HG02678 (cell line): ENCODE data around the gene SPINK1.
A peak's percentile ranks its signal among the peaks of the same experiment; 100 is the strongest.
"Not testable (repeated sequence)": the region's sequence is repeated elsewhere in the genome, so short reads cannot be mapped to it uniquely, and the experiment has no call there.

Source experiments
- ATAC-seq: cut with Tn5 transposase; IDR thresholded peaks from one replicate; pipeline ENCODE4 v1.9.1; 2021; ENCODE audit warnings: mild to moderate bottlenecking, moderate library complexity; ENCODE audit not compliant: unreplicated experiment

SPINK1 gene, protein sequence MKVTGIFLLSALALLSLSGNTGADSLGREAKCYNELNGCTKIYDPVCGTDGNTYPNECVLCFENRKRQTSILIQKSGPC

GRCh38 chr5:147831465-147831864 lies at the start of gene SPINK1:
SPINK1 (minus strand) TSS chr5:147831671; CDS start chr5:147831577, 94 bp downstream.
- ATAC-seq, result no peak

- no peak for ATAC-seq
Measured at GRCh38 chr5:147880487-147880886, 49.0 kb upstream of the SPINK1 start.

DNA sequence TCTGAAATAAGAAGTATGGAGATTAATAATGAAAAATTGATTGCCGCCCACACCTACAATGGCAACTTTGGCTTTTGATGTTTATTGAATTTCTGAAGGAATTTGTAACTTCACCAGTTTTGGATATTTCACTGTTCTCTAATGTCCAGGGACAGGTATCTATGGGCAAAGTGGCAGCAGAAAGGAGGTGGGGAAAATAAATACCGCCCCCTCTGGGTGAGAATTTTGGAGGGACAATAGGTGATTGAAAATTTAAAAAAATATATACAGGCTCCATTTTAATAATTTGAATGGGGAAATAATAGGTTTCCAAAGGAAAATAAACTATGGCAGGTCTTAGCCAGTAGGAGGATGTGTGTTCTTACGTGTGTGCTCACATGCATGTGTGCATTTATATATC lies 48.3 kb upstream of the SPINK1 start:
- no peak for ATAC-seq

- ATAC-seq, result no peak
Measured at GRCh38 chr5:147878066-147878759, 46.7 kb upstream of the SPINK1 start, which contains the start of gene SCGB3A2. SCGB3A2 (plus strand) TSS chr5:147878711; CDS start chr5:147878804, 93 bp downstream.

- no peak for ATAC-seq
Measured at GRCh38 chr5:147876626-147877025, 45.2 kb upstream of the SPINK1 start.

- no peak for ATAC-seq
Measured at GRCh38 chr5:147876141-147876540, 44.7 kb upstream of the SPINK1 start.

- no peak for ATAC-seq
Measured at GRCh38 chr5:147874910-147875367, 43.5 kb upstream of the SPINK1 start.

DNA sequence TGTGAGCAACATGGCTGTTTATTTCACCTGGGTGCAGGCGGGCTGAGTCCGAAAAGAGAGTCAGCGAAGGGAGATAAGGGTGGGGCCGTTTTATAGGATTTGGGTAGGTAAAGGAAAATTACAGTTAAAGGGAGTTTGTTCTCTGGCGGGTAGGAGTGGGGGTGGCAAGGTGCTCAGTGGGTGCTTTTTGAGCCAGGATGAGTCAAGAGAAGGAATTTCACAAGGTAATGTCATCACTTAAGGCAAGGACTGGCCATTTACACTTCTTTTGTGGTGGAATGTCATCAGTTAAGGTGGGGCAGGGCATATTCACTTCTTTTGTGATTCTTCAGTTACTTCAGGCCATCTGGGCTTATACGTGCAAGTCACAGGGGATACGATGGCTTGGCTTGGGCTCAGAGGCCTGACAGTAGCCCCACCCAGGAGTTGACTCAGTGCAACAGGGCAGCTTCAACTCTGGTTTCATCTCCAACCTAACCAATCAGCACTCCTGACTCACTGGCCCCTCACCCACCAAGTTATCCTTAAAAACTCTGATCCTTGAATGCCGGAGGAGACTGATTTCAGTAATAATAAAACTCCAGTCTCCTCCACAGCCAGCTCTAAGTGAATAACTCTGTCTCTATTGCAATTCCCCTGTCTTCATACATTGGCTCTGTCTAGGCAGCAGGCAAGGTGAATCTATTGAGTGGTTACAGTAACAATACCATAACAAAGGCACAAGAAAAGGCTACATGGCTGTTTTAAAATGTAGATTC lies 42.8 kb upstream of the SPINK1 start:
- ATAC-seq, result not testable (repeated sequence)

DNA sequence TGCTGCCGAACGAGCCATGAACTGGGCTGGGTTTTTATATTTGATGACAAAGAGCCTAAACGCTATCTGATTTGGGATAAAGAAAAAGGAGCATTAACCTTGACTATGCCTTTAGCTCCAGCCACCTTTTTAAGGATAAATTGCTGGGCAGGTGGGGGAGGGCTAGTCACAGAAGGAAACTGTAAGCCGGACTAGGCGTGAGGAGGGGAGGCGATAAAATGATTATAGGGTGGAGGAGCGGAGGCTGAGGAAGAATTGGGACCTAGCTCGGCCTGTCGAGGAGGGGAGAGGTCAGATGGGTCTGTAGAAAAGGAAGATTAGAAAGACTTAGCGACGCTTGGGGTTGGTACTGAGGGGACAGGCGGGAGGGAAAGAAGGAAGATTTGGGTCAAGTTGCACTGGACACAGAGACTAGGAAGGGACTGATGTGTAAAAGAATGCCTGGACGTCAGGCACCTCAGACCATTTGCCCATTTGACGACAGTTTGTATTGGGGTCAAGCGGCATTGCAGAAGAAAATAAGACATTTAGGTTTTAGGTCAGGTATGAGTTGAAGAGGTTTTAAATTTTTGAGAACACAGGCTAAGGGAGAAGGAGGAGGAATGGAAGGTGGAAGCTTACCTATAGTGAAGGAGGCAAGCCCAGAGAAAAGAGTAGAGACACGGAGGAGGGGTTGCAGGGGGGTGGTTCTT lies 41.4 kb upstream of the SPINK1 start:
- ATAC-seq, result not testable (repeated sequence)

- not testable (repeated sequence) for ATAC-seq
Measured at GRCh38 chr5:147871980-147872549, 40.6 kb upstream of the SPINK1 start.

DNA sequence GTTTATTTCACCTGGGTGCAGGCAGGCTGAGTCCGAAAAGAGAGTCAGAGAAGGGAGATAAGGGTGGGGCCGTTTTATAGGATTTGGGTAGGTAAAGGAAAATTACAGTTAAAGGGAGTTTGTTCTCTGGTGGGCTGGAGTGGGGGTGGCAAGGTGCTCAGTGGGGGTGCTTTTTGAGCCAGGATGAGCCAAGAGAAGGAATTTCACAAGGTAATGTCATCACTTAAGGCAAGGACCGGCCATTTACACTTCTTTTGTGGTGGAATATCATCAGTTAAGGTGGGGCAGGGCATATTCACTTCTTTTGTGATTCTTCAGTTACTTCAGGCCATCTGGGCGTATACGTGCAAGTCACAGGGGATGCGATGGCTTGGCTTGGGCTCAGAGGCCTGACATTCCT lies 38.4 kb upstream of the SPINK1 start:
- not testable (repeated sequence) for ATAC-seq

GRCh38 chr5:147869112-147869511 lies 37.6 kb upstream of the SPINK1 start:
- no peak for ATAC-seq

- ATAC-seq, result no peak
Measured at GRCh38 chr5:147863454-147864158, 32.1 kb upstream of the SPINK1 start.

- ATAC-seq, result no peak
Measured at GRCh38 chr5:147860641-147861025, 29.2 kb upstream of the SPINK1 start.

- ATAC-seq, result no peak
Measured at GRCh38 chr5:147859962-147860640, 28.6 kb upstream of the SPINK1 start.

DNA sequence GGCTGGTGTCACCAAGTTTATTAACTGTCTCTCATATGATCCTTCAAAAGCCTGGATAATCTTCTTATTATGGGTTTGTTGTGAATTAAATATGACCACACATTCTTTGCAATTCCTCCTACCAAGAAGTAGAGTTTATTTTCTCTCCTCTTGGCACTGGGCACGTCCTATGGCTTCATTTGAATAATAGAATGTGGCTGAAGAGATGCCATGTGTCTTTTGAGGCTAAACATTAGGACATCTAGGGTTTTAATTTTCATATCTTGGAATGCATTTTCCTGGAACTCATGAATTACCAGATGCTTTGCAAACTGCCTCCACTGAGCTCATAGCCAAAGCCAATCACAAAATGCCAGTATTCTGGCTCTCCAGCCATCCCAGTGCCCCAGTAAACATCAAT lies 27.1 kb upstream of the SPINK1 start:
- no peak for ATAC-seq

DNA sequence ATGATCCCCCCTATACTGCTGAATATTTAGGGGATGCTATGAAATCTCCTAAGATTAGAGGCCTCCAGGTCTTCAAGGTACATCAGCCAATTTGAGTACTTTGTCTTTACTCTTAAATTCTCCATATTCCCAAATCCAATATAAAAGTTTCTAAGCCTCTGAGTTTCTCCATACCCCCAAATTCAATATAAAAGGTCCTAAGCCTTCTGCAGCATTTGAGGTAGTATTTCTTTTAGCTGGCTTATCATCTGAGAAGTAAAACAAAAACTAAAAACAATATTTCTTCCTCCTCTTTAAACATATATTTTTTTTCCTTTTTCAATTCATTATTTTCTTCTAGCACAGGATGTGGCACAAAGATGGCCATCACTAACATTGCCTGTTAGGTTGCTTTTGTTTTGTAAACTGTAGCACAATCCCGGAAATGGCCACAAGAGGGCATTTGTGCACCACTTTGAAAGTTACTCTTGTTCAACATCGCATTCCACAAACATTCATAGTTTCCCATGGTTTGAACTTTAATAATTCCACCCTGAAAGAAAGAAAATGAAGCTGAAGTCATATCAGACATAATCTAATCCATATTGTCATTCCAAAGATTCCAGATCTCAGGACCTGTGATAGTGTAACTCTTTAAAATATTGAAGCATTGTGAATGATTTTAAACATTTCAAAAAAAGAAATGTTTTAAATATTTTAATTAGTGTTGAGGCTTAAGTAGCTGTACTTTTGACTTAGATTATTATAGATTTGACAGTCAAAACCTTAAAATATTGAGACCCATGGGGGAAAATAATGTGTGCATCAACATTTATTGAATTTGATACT lies 26.0 kb upstream of the SPINK1 start:
- peak; percentile 82 for ATAC-seq

DNA sequence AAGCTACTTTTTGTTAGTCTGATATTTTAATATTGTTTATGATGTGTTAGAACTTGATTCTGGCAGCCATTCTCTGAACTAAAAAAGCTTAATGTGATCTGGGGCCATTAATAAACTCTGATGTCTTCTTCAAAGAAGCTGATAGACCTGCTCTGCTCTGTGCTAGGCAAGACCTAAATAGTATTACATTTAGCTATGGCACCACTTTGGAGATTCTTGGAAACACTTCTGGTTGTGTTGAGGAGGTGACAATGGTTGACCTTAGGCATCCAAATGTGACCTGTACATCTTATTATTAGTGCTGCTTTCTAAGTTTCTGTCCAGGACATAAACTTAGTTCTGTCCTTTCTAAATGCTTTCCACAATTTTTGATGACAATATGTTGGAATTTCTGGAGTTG lies 25.3 kb upstream of the SPINK1 start:
- no peak for ATAC-seq

DNA sequence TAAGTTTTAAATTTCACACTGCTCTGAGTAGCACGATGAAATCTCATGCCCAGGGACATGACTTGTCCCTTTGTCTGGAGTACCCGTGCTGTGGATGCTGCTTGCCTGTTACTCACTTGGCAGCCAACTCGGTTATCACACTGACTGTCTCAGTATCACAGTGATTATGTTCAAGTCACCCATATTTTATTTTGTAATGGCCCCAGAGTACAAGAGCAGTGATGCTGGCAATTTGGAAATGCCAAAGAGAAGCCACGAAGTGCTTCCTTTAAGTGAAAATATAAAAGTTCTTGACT lies 24.3 kb upstream of the SPINK1 start:
- no peak for ATAC-seq
